SW480 (cell line): ENCODE measurements around the gene ZRANB1.
"Not testable (repeated sequence)": the region's sequence is repeated elsewhere in the genome, so short reads cannot be mapped to it uniquely, and the experiment has no call there.

ENCODE experiments used
- DNase-seq: peaks from one replicate; pipeline ENCODE4 v3.0.0-alpha.2; 2016; ENCODE audit warnings: low spot score

ZRANB1 gene

DNA sequence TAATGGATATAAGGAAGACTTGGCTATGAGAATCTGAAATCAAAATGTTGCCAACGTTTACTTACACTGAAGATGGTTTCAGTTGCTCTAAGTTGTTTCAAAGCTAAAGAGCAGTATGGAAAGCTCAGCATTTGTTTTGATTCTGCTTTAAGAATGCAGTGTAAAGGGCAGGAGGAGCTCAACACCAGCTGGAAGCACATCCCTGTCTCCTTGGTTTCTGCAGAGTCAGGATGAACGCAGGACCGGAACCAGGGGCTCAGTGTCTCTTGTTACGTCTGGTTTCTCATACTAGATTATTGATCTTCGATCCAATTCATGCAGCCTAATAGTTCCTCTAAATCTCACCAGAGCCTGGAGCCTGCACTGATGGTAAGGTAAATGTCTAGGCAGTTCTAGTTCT lies 24.1 kb downstream of the ZRANB1 start:
- DNase-seq: no peak

DNA sequence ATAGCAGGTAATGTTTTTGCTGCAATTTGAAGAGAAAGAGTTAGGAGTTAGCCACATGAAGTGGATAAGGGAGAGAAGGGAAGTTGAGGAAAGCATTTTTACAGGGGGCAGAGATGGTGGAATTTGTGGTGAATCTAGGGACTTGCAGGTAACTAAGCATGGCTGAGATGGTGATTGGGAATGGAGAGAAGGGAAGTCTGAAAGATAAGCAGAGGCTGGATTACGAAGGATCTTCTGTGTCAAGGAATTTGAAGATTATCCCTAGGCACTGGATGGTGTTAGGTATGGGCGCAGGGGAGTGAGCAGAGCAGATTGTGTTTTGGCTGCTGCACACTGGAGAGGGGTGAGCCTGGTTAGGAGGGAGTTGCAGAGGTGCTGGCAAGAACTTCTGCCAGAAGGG lies 25.3 kb downstream of the ZRANB1 start:
- DNase-seq: no peak

DNA sequence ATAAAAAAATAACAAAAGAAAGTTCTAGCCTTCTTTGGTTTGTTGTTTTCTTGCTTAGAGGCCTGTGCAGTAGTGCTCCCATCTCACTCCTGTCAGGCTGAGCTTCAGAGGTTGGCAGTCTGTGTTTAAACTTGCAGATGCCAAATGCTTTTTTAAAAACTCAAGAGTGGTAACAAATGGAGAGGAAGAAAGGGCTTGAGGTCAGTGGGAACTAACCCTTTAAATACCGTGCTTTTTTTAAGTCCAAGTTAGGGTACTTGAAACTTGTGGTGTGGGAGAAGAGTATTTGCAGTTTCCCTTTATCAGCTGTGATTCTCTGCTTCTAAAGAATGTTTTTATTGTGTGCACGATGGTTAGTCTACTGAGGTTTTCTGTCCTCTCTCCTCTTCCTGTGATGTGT lies 29.4 kb downstream of the ZRANB1 start:
- no peak for DNase-seq

DNA sequence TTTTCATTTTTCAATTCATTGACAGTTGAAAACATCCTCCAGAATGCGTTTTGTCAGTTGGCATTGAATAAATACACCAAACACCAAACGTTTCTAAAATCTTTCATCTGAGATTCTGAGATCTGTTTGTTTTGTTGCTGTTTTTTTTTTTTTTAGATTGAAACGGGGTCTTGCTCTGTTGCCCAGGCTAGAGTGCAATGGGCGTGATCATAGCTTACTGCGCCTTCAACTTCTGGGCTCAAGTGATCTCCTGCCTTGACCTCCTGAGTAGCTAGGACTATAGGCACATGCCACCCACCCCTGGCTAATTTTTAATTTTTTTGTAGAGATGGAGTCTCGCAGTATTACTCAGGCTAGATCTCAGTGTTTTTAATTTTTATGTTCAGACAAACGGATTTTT lies 30.7 kb downstream of the ZRANB1 start:
- no peak for DNase-seq

DNA sequence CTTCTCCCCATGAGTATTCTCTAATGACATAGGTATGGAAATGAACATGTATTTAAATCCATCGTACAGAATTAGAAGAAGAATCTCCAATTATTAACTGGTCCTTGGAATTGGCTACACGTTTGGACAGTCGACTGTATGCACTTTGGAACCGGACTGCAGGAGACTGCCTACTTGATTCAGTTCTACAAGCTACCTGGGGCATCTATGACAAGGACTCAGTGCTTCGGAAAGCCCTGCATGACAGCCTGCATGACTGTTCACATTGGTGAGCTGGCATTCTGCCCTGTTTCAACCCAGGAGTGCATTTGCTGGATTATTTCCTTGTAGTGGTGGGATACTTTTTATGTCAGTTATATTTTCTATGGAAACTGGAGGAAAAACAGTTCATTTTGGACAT lies 32.2 kb downstream of the ZRANB1 start:
- no peak for DNase-seq

DNA sequence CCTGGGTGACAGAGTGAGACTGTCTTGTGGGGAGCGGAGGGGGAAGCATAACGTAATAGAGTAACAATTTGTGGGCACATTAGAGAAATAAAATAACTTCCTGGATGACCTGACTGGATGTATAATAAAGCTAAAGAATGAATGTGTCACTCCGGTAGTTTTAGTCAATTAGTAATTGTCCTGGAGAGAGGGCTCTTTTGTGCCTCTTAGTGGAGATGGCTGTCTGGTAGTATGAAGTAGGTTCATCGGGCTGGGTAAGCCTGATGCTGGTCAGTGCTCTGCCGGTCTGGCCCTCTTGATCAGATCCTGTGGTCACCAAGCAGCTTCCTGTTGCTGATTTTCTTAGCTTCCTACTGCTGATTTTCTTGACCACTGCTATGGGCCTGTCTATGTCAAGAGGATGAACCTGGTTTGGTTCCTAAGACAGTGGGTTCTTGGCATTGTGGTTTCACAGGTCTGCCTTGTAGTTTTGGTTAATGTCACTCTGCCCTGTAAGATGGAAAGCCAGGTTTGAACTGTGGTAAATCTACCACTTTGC lies 34.1 kb downstream of the ZRANB1 start:
- DNase-seq: no peak

DNA sequence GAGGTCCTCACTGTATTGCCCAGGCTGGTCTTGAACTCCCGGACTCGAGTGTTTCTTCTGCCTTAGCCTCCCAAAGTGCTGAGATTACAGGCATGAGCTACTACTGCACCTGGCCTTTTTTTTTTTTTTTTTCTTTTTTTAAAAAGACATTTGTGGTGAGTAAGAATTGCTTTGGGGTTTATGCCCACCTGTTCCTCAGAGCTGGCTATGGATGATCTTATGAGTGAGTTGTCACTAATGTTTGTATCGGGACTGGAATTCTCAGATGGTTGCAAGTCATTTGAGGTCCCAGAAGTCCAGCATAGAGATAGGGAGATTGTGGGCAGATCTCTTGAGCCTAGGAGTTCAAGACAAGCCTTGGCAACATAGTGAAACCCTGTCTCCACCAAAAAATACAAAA lies 35.2 kb downstream of the ZRANB1 start:
- no peak for DNase-seq

DNA sequence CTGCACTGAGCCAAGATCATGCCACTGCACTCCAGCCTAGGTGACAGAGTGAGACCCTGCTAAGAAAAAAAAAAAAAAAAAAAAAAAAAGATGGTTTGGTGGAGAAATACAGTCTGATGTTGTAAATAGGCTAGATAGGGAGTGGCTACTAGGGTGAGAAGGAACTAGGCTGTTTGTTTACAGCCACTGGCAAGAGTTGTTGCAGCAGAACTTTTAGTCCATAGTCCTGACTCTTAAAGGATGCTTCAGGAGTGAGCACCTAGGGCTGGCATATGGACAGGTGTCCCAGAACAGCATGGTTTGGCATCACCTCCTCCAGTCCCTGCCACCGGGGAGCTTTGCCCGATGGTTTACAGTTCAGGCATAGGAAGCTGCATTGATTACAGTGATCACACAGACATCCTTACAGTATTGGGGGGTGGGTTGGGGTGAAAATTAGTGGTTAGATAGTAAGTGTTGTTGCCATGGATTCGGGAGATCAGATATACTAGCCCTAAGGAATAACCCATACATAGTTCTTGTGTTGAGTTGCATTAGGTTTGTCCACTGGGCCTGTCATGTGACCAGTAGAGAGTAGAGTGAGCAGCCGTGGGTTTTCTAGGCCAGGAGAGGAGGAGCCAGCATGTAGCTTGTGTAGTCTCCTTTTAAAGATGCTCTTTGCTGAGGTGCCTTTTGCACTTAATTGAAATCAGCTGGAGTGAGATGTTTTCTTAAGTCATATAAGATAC lies 35.9 kb downstream of the ZRANB1 start:
- no peak for DNase-seq

DNA sequence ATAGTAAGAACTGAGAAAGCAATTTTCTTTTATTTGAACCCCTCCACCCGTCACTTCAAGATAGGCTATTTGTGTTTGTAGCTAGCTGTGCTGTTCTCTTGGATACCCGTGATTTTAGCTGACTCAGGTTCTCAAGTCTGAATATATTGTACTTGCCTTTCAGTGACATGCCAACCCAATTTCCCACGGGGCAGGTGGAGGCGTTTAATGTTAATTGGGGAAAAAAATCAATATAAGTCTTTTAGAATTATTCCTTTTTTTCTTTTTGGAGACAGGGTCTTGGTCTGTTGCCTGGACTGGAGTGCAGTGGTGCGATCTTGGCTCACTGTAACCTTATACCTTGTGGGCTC lies 36.4 kb downstream of the ZRANB1 start:
- DNase-seq: no peak

DNA sequence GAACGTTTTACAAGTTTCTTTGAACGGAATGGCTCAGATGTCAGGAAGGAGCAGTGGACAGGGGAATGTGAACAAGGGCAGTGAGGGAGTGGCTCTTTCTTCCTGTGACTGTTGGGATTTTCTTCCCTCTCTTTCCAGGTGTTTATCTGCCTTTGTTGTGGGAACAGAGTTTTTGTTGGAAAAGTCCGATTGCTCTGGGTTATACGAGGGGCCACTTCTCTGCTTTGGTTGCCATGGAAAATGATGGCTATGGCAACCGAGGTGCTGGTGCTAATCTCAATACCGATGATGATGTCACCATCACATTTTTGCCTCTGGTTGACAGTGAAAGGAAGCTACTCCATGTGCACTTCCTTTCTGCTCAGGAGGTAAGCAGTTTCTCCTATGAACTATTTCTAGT lies 41.4 kb downstream of the ZRANB1 start:
- no peak for DNase-seq

DNA sequence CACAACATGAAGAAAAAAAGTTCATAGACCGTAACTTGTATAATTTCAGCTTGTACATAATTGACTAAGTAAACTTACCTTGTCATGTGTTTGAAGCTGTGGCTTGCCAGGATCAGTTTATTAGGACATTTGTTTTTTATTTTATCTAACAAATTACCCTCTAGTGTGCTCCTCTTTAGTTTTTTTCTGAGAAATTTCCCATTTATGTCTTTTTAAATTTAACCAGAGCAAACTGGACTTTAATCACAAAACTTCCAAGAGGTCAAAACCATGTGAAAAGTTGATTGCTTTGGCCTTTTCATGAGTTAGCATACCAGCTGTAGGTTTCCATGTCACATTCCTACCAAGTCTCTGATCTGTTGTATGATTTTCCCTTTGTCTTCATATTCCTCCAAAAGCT lies 42.5 kb downstream of the ZRANB1 start:
- DNase-seq: no peak

DNA sequence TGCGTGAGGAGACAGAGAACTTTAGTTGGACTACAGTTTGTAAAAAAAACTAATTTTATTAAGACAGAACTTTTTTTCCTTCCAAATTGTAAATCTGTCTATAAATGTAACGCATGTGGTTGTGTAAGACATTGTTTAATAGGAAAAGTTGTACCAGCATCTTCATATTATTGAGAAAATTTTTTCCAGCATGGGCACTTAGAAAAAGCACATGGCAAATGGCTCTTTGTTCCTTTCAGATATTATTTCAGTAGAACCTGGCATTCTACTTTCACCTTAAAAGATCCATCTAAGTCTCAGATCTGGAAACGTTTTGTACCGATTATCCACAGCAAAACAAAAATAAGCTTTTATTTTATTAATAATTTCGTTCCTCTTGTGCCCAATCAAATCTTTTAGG lies 43.2 kb downstream of the ZRANB1 start:
- no peak for DNase-seq

DNA sequence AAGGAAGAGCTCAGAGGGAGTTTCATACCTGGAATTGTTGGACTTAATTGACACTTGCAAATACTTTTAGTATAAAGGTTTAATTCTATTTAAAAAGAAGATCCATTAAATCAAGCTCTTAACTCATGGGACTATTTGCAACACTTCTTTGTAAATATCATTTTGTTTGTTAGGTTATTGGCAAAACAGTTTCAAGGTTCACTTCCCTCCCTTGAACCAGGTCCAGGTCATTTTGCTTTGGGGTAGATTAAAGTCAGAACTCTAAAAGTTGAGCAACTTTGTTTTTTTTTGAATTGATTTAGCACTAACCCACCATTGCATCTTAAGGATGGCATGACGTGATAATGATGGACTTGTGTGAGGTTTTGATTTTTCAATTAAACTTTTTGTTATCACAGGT lies 45.9 kb downstream of the ZRANB1 start:
- DNase-seq: no peak

DNA sequence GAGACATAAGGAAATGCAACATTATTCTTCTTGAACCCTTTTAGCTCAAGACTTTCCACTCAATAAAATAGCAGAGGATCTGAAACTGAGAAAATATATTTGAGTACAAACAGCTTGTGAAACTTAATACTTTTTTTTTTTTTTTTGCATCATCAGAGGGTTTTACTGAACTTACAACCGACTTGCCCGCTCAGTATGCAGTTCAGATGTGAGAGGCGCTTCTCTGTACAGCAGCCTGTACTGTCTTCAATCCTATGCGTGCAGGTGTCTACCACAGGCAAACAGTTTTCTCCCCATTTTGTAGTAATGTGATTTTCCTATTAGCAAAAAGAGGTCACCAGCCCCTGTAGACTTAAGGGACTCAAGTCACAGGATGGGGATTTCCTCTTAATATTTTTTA lies 46.8 kb downstream of the ZRANB1 start:
- DNase-seq: not testable (repeated sequence)

DNA sequence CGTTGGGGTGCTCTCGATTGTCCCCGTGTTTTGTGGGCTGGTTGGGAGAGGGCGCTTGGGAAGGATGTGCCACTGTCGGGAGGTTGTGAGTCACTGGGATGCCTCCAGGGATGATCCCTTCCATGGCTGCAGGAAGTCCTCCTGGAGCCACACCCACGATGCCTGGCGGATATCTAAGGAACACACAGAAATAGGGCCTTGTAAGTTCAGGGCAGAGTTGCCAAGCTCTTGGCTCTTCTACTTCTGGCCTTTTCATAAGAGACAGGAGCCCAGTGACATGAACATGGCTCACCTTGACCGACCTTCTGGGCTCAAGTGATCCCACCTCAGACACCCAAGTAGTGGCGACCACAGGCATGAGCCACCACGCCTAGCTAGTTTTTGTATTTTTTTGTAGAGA lies 47.6 kb downstream of the ZRANB1 start:
- no peak for DNase-seq

DNA sequence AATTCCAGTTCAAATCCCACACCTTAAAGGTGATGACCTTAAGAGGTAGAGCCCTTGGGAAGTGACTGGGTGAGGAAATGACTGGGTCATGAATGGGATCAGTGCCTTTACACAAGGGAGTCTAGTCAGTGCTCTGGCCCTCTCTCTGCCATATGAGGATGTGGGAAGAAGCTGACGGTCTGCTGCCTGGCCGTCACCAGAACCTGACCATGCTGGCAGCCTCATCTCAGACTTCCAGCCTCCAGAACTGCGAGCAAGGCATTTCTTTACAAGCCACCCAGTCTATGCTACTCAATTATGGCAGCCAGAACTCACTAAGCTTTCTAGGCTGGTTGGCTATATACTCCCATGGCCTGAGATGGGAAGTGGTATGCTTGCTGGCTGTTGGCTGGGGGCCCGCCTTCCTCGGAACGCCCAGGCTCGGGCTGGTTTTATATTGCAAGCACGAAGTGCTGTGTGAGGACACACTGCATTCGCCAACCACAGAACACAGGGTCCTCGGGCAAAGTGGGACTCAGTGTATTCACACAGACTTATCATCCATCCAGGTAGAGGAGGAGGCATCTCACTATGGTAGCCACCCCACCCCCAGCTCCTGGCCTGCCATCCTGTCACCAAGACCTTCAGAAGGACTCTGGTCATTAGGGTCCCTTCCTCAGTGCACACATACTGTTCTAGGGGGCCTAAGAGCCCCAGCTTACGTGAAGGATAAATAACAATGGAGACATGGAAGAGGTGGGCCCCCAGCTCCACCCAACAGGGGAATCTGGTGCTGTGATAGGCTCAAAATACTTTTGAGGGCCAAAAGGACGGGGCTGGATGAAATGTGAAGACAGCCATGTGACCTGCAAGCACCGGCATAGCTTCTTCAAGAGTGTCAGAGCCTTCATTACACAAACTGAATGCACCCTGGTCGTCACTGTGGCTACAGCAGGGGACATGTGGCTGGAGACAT lies 49.0 kb downstream of the ZRANB1 start:
- no peak for DNase-seq

DNA sequence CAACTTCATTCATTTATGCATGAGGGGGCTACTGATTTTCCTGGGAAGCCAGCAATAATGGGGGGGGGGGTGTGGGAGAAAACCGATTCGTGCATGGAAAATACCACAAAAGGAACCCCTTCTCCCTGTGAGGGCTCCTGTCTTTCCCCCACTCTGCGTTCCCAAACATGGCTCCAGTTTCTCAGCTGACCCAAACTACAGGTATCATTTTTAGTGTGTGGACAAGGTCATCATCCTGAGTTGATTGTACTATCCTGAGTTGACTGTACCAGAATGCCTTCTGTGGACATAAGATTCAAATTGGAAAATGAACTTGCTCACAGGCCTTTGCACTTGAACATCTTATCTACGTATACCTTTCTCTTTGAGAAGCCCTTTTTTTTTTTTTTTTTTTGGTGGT lies 49.9 kb downstream of the ZRANB1 start:
- no peak for DNase-seq

DNA sequence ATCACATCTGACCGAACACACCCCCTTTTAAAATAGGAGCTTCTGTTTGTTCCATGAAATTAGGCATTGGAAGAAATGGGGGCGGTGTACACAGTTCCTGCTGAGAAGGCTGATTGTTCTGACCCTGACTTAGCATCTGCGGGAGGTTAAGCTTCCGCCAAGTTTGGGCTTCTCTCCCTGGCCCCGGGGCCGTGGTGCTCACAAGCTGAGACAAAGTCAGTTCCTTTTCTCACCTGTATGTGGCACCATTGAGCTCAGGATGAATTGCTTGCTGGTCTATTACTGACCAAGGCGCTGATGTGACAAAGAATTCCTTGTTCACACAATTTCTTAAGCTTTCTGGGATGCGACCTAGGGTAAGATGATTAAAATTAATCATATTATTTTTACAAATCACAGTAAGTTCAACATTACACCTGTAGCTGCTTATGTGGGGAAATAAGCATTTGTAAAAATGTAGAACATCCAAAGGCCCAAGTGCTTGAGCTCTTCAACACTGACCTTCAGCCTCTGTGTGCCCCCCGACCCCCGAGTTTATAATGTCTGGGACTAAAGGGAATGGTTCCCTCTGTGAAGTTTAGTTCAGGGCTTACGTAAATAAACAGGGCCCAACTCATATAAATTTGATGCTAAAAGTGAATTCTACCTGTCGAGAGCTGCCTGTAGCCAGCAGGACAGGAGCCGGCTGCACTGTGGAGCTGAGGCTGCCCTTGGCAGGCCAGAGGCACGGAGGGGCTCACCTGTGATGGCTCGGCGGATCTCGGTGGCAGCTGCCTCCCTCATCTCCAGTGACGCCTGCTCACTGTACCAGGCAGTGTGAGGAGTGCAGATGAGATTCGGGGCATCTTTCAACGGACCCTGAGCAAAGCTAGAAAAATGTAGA lies 50.8 kb downstream of the ZRANB1 start:
- DNase-seq: peak; percentile 21

DNA sequence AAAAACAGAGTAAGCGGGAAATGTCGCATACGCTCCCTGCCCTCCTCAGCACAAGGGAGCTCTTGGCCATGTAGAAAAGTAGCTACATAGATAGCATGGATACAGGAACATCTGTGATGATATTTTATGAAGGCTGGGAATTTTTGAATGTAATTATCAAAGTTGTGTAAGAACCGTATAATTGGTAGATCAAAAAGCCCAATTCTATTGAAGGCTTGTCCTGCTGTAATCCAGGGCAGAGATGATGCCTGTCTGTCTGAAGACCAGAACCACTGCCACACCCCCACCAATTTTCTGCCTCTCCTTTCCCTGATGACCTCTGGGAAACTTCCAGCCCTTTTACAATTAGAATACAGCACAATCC lies 51.4 kb downstream of the ZRANB1 start:
- no peak for DNase-seq

DNA sequence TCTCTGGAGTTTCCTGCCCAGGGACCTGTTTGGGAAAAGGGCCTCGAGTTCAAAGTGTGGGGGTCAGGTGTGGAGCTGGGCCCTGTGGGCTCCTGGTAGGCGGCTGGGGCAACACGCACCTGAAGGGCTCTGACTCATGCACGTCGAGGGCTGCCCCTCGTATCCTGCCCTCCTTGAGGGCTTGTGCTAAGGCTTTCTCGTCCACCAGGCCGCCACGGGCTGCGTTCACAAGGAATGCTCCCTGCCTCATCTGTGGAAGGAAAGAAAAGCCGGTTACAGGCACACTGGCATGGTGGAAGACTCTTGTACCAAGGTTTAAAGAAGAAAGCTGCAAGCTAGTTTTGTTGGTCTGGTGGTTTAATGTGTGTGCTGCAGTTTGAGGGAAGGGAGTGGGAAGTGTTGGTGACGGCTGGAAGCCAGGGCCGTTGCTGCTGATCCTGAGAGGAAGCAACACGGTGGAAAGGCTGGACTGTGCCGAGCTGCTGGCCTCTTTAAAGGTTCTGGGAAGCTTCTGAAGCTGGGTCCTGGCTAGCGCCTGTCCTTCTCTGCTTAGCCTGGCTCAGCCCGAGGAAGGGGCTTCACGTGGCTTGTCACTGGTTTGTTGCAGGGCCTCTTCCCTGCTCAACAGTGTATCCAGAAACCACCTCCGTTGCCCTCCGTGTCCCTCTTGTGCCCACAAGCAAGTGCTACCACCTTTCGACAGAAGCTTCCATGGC lies 52.0 kb downstream of the ZRANB1 start:
- no peak for DNase-seq

DNA sequence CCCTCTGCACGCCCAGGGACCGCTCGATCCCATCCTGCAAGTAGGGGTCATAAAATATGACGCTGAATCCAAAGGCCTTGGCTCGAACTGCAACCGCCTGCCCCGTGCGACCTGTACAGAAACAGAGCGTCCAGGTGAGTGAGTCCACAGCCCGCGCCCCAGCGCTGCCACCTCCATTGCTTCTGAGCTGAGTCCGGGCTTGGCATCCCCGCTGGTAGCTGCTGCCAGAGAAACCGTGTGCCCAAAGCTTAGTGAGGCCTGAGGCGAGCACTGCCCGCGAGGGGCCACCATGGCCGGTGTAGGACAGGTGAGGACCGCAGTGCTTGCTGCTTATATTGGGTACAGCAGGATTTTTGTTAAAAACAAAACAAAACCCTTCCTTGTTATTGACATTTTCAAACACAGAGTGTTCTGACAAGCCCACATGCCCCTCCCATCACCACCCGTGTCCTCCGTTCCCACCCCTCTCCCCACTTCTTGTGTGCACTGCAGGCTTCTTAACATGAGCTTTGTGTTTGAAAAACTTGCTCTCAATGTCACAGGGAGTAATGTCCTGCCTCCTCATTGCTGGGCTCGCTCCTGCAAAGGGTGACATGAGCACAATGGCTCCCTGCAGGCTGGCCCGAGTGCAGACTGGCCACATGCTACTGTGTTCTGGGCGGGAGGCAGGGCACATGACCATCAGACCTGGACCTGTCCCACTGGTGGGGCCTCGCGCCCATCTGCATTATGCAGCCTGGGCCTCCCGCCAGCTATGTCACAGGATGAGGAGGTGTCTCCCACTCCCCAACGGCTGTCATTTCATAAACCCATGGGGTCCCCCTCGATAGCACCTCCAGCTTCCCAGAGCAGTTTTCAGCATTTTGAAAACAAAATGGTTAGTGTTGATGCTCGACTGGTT lies 52.9 kb downstream of the ZRANB1 start:
- DNase-seq: no peak
